8988T (cell line): ENCODE results near the gene NAA80.

Experiments
- DNase-seq: peaks from one replicate; pipeline ENCODE4 v3.0.0; 2011

NAA80 gene

GRCh38 chr3:50254577-50255250 lies 44.5 kb downstream of the NAA80 start:
- DNase-seq, result peak; percentile 57

GRCh38 chr3:50251220-50251619 lies 48.0 kb downstream of the NAA80 start:
- DNase-seq, result no peak

GRCh38 chr3:50250514-50250913 lies 48.7 kb downstream of the NAA80 start:
- DNase-seq, result no peak

GRCh38 chr3:50249457-50249856 lies 49.7 kb downstream of the NAA80 start:
- DNase-seq, result no peak

GRCh38 chr3:50248387-50248786 lies 50.8 kb downstream of the NAA80 start:
- DNase-seq, result no peak

- no peak for DNase-seq
These were observed 52.7 kb downstream of the NAA80 start for GRCh38 chr3:50246517-50246954.
